ENCODE results near the gene IDH1.
"Not testable (repeated sequence)": the region's sequence is repeated elsewhere in the genome, so short reads cannot be mapped to it uniquely, and the experiment has no call there.

Gene IDH1

DNA sequence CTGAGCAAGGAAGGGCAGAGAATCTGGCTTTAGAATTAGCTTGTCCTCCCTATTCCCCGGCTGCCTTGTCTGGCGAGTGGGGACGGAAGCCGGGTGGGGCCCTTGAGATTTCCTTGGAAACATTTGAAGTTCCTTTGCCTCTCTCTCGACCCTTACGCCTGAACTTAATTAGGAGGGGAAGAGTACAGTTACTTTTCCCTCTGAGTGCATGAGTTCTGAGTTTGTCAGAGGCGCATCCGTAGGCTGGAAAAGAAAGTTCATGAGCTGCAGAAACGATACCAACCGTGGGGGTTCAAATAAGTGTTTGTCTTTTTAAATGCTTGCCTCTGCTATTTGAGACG lies 11.7 kb upstream of the IDH1 start:
- Histone ChIP-seq H3K36me3 (ENCODE audit: control insufficient read depth, insufficient read depth, low read length) (no peaks in the 10 kb centered on the region), H3K4me3 (replicated peaks; ENCODE audit: low read depth, low read length) (peak overlapping the region; percentile 85), H3K27me3 (replicated peaks; ENCODE audit: control insufficient read depth, insufficient read depth, low read length) (no peaks in the 10 kb centered on the region)
- no peak for DNase-seq (ENCODE audit: extremely low read depth, insufficient read length)
- TF ChIP-seq, protein P1, sequence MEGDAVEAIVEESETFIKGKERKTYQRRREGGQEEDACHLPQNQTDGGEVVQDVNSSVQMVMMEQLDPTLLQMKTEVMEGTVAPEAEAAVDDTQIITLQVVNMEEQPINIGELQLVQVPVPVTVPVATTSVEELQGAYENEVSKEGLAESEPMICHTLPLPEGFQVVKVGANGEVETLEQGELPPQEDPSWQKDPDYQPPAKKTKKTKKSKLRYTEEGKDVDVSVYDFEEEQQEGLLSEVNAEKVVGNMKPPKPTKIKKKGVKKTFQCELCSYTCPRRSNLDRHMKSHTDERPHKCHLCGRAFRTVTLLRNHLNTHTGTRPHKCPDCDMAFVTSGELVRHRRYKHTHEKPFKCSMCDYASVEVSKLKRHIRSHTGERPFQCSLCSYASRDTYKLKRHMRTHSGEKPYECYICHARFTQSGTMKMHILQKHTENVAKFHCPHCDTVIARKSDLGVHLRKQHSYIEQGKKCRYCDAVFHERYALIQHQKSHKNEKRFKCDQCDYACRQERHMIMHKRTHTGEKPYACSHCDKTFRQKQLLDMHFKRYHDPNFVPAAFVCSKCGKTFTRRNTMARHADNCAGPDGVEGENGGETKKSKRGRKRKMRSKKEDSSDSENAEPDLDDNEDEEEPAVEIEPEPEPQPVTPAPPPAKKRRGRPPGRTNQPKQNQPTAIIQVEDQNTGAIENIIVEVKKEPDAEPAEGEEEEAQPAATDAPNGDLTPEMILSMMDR (IDR thresholded peaks at IDR 0.05; ENCODE audit: insufficient read depth, low read length, poor library complexity, severe bottlenecking): no peak

DNA sequence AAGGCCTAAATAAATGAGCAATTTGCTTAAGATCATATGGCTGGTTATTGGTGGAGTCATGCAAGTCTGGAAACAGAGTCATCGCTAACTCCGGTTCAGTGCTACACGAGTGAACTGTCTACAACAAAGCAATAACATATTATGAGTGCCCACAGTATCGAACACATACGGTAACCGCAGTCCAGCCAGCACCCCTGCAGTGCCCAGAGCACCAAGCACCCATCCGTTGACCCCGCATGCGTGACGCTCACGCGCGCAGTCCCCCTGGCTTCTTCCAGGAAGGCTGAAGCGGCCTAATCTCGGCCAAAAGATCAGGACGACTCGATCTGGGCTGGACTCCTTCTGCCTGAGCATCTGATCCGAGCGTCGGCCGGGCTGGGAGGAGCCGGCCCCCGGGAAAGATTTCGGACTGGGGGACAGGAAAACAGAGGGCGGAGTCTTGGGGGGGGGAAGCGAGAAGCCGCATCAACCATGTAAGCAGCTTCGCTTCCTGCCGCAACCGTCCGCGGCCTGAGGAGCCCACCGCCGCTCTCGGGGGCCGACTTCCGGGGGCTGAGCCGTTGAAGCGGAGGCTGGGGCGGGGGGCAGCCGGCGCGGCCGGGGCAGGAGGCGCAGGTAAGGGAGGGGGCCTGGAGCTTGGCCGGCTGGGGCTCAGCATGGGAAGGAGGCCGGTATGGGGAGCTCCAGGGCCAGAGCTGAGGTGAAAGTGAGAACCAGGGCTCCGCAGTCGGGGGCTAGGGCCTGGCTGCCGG lies 11.1 kb upstream of the IDH1 start, which contains the start of gene PIKFYVE:
PIKFYVE (plus strand) TSS at position 455 of the 752 bp plus-strand sequence. CDS start 5,265 bp downstream, outside the sequence.
- peak within 1 kb of the TSS; percentile 85 for H3K4me3 ChIP-seq (replicated peaks; ENCODE audit: low read depth, low read length)
- H3K27me3 ChIP-seq (replicated peaks; ENCODE audit: control insufficient read depth, insufficient read depth, low read length): no peaks in the 10 kb centered on the region
- peak; percentile 97 for DNase-seq (ENCODE audit: extremely low read depth, insufficient read length)
- no peaks in the 10 kb centered on the region for H3K36me3 ChIP-seq (ENCODE audit: control insufficient read depth, insufficient read depth, low read length)
- TF ChIP-seq, protein P1 (IDR thresholded peaks at IDR 0.05; ENCODE audit: insufficient read depth, low read length, poor library complexity, severe bottlenecking): no peak

DNA sequence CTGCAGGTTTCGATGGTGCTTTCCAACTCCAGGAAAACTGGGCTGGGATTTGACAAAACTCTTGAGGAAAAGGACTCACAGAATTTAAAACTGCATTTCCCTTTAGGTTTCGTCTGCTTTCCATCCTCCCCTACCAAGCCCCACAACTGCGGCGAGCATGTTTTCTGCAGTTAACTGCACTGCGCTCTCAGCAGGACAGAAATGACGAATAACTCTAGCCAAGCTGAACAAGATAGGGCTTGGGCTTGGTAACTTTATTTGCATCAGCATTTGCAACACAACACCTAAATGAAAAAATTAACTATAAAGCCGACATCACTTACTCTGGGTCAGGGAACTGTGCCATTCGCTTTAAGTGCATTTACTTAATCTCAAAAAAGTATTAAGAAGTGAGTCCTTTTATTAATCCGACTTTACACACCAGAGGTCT lies 10.5 kb upstream of the IDH1 start:
- no peaks in the 10 kb centered on the region for H3K36me3 ChIP-seq (ENCODE audit: control insufficient read depth, insufficient read depth, low read length)
- TF ChIP-seq, protein P1 (IDR thresholded peaks at IDR 0.05; ENCODE audit: insufficient read depth, low read length, poor library complexity, severe bottlenecking): no peak
- DNase-seq (ENCODE audit: extremely low read depth, insufficient read length): no peak
- H3K4me3 ChIP-seq (replicated peaks; ENCODE audit: low read depth, low read length): peak overlapping the region; percentile 57
- no peaks in the 10 kb centered on the region for H3K27me3 ChIP-seq (replicated peaks; ENCODE audit: control insufficient read depth, insufficient read depth, low read length)

DNA sequence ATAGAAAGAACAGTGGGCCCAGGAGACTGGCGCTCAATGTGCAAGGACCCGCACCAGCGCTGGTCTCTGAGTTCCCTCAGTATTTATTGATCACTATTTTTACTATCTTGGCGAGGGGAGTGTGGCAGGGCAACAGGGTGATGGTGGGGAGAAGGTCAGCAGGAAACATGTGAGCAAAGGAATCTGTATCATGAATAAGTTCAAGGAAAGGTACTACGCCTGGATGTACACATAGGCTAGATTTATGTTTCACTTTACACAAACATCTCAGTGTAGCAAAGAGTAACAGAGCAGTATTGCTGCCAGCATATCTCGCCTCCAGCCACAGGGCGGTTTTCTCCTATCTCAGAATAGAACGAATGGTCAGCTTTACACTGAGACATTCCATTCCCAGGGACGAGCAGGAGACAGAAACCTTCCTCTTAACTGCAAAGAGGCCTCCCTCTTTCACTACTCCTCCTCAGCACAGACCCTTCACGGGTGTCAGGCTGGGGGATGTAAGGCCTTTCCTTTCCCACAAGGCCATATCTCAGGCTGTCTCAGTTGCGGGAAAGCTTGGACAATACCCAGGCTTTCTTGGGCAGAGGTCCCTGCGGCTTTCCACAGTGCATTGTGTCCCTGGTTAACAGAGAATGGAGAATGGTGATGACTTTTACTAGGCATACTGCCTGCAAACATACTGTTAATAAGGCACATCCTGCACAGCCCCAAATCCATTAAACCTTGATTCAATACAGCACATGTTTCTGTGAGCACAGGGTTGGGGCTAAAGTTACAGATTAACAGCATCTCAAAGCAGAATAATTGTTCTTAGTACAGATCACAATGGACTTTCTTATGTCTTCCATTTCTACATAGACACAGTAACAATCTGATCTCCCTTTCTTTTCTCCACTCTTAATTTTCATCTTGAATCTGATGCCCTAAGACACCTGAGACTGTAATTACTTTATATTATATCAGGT lies 2.3 kb upstream of the IDH1 start:
- DNase-seq (ENCODE audit: extremely low read depth, insufficient read length); H3K4me3 ChIP-seq (replicated peaks; ENCODE audit: low read depth, low read length); H3K27me3 ChIP-seq (replicated peaks; ENCODE audit: control insufficient read depth, insufficient read depth, low read length); H3K36me3 ChIP-seq (ENCODE audit: control insufficient read depth, insufficient read depth, low read length): not testable (repeated sequence)

DNA sequence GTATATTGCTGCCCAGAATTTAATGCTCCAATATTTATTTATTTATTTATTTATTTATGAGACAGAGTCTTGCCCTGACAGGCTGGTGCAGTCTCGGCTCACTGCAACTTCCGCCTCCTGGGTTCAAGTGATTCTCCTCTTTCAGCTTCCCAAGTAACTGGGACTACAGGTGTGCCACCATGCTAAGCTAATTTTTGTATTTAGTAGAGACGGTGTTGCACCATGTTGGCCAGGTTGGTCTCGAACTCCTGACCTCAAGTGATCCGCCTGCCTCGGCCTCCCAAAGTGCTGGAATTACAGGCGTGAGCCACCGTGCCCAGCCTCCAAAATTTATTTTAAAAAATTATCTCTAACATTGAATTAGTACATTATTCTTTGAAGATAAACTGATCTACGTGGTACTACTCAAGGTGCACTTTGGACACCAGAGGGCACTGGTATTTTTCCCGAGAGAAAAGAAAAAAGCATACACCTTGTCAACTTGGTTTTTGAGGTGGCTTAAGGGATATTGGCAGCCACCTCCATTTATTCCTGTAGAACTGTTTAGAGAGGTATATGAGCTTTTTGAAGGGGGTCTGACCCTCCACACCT lies 1.4 kb upstream of the IDH1 start:
- no peaks in the 10 kb centered on the region for H3K36me3 ChIP-seq (ENCODE audit: control insufficient read depth, insufficient read depth, low read length)
- TF ChIP-seq, protein P1 (IDR thresholded peaks at IDR 0.05; ENCODE audit: insufficient read depth, low read length, poor library complexity, severe bottlenecking): peak; percentile 39
- no peak overlapping the region for H3K4me3 ChIP-seq (replicated peaks; ENCODE audit: low read depth, low read length)
- H3K27me3 ChIP-seq (replicated peaks; ENCODE audit: control insufficient read depth, insufficient read depth, low read length): no peaks in the 10 kb centered on the region
- no peak for DNase-seq (ENCODE audit: extremely low read depth, insufficient read length)
